ENCODE measurements around the gene SEMA3A. TPM values are rescaled to one million over a fixed set of nuclear protein-coding genes. Genes with fewer than 3 reads are reported as not detected.

Gene SEMA3A
- total RNA-seq, 1 experiment from 2014 or later: 14.2 TPM

- Histone ChIP-seq H3K9me2 (ENCODE audit: insufficient read depth) (no peaks in the 10 kb centered on the region), H3K9me3 (ENCODE audit: control insufficient read depth in 1 of 2, insufficient read depth in 1 of 2, low read depth in 1 of 2, low read length in 2 of 2) (no peaks in the 10 kb centered on the region), H3K79me2 (ENCODE audit: insufficient read depth, low read length) (no peaks in the 10 kb centered on the region), H3K4me3 (replicated peaks in 1 of 2; ENCODE audit: low read depth in 1 of 2, low read length in 2 of 2) (no peak overlapping the region), H3K9ac (ENCODE audit: low read length) (no peak overlapping the region), H2AFZ (ENCODE audit: low read depth, low read length, poor library complexity, severe bottlenecking) (no peak overlapping the region), H3K4me1 (ENCODE audit: control insufficient read depth in 1 of 2, insufficient read depth in 2 of 2, low read length in 2 of 2) (no peaks in the 10 kb centered on the region), H3K27me3 (ENCODE audit: insufficient read depth, low read length) (no peaks in the 10 kb centered on the region), H3K27ac (ENCODE audit: low read depth, low read length) (no peak overlapping the region), H3K36me3 (ENCODE audit: control insufficient read depth in 1 of 2, insufficient read depth in 2 of 2, low read length in 2 of 2) (no peaks in the 10 kb centered on the region), H4K20me1 (ENCODE audit: insufficient read depth) (no peaks in the 10 kb centered on the region), H3K4me2 (ENCODE audit: low read length) (no peak overlapping the region)
- RAD21 ChIA-PET (ENCODE audit: low non-redundant PET in 1 of 2, low total read pairs in 2 of 2, uncharacterized antibody in 2 of 2, unreplicated experiment in 2 of 2): no interaction called here
- intact Hi-C loops (cut with micrococcal nuclease): no loop called here
- TF ChIP-seq ELF1 (IDR thresholded peaks at IDR 0.05; ENCODE audit: borderline replicate concordance, low read depth): no peak
- no peak for TF ChIP-seq SP1 (IDR thresholded peaks at IDR 0.05; ENCODE audit: low read depth)
- TF ChIP-seq ATF3 (IDR thresholded peaks at IDR 0.05): no peak
- TF ChIP-seq EZH2phosphoT487 (IDR thresholded peaks at IDR 0.05; ENCODE audit: borderline replicate concordance): no peak
- TF ChIP-seq CTCF (IDR thresholded peaks at IDR 0.05 in 2 of 3, conservative IDR thresholded peaks at IDR 0.05 in 1 of 3; ENCODE audit: borderline replicate concordance in 1 of 3, insufficient read depth in 1 of 3, low read depth in 2 of 3, low read length in 2 of 3): no peak
- no peak for TF ChIP-seq ZFX (IDR thresholded peaks at IDR 0.05)
- TF ChIP-seq CBX3 (IDR thresholded peaks at IDR 0.05; ENCODE audit: low read depth): no peak
- no peak for TF ChIP-seq ZNF274 (IDR thresholded peaks at IDR 0.05; ENCODE audit: low read depth, low read length)
- no peak for TF ChIP-seq MAX (IDR thresholded peaks at IDR 0.05)
- TF ChIP-seq CEBPB (IDR thresholded peaks at IDR 0.05; ENCODE audit: low read depth): no peak
- no peak for TF ChIP-seq EZH2 (IDR thresholded peaks at IDR 0.05)
- TF ChIP-seq SIN3A (IDR thresholded peaks at IDR 0.05; ENCODE audit: low read depth): no peak
- no peak for TF ChIP-seq TCF7L2 (IDR thresholded peaks at IDR 0.05; ENCODE audit: borderline replicate concordance, extremely low read depth, insufficient read depth, insufficient read length)
- no peak for TF ChIP-seq POLR2A (IDR thresholded peaks at IDR 0.05; ENCODE audit: borderline replicate concordance, extremely low read depth, insufficient read depth, insufficient read length)
- no peak for TF ChIP-seq REST (IDR thresholded peaks at IDR 0.05; ENCODE audit: low read depth)
- no peak for TF ChIP-seq YY1 (IDR thresholded peaks at IDR 0.05; ENCODE audit: extremely low read depth, insufficient replicate concordance, low read depth, low read length)
- no peak for TF ChIP-seq RAD21 (IDR thresholded peaks at IDR 0.05; ENCODE audit: low read depth)
- TF ChIP-seq SRF (IDR thresholded peaks at IDR 0.05; ENCODE audit: low read depth): no peak
- DNase-seq (ENCODE audit: low read depth, low spot score) (no peak), ATAC-seq (no peak)
- no TSS peak for BruUV-seq (replicated peaks)
- CTCF ChIA-PET: no interaction called here
- POLR2A ChIA-PET: no interaction called here
Measured at GRCh38 chr7:84136336-84136735, 58.3 kb downstream of the SEMA3A start.
